ENCODE results near the gene SLC35F1.

The SLC35F1 gene

GRCh38 chr6:118285791-118286190, 378.7 kb downstream of the SLC35F1 start:
- no peak for DNase-seq

GRCh38 chr6:118288355-118289124, 381.5 kb downstream of the SLC35F1 start:
- DNase-seq = no peak

GRCh38 chr6:118292558-118292957, 385.5 kb downstream of the SLC35F1 start:
- DNase-seq = no peak

GRCh38 chr6:118294906-118295305, 387.8 kb downstream of the SLC35F1 start:
- DNase-seq = no peak

- no peak for DNase-seq
Measured at GRCh38 chr6:118295336-118295735, 388.3 kb downstream of the SLC35F1 start.

- DNase-seq = no peak
Measured at GRCh38 chr6:118296129-118296901, 389.3 kb downstream of the SLC35F1 start.

- DNase-seq = no peak
Measured at GRCh38 chr6:118297821-118298220, 390.8 kb downstream of the SLC35F1 start.

- no peak for DNase-seq
Measured at GRCh38 chr6:118298476-118299427, 391.7 kb downstream of the SLC35F1 start.

GRCh38 chr6:118299457-118299856, 392.4 kb downstream of the SLC35F1 start:
- DNase-seq = no peak

GRCh38 chr6:118304321-118304720, 397.3 kb downstream of the SLC35F1 start:
- no peak for DNase-seq

- no peak for DNase-seq
Measured at GRCh38 chr6:118305081-118305480, 398.0 kb downstream of the SLC35F1 start.

- no peak for DNase-seq
Measured at GRCh38 chr6:118306392-118307238, 399.6 kb downstream of the SLC35F1 start.

- no peak for DNase-seq
Measured at GRCh38 chr6:118307581-118307980, 400.5 kb downstream of the SLC35F1 start.

GRCh38 chr6:118309337-118310093, 402.5 kb downstream of the SLC35F1 start:
- DNase-seq = no peak

GRCh38 chr6:118313208-118313607, 406.1 kb downstream of the SLC35F1 start:
- no peak for DNase-seq

GRCh38 chr6:118313762-118314161, 406.7 kb downstream of the SLC35F1 start:
- DNase-seq = no peak

GRCh38 chr6:118316796-118317384, 409.8 kb downstream of the SLC35F1 start:
- DNase-seq = no peak

GRCh38 chr6:118317581-118318563, 410.8 kb downstream of the SLC35F1 start:
- DNase-seq = no peak

- DNase-seq = no peak
Measured at GRCh38 chr6:118318648-118319047, 411.6 kb downstream of the SLC35F1 start.

GRCh38 chr6:118319416-118319815, 412.4 kb downstream of the SLC35F1 start:
- DNase-seq = no peak

All from NK-92 treated with Interleukin-12 subunit alpha and Interleukin-12 subunit beta, amount 100 ng/mL, for 24 hours (cell line).